Measurements from ENCODE around the gene IMMP2L.

GRCh38 chr7:111192614-111193413, 369.5 kb downstream of the IMMP2L start:
- TF ChIP-seq CTCF (IDR thresholded peaks at IDR 0.05) (no peak), EP300 (IDR thresholded peaks at IDR 0.05) (no peak), REST (IDR thresholded peaks at IDR 0.05) (no peak), JUN (IDR thresholded peaks at IDR 0.05) (no peak), CHD4 (IDR thresholded peaks at IDR 0.05; ENCODE audit: borderline replicate concordance) (no peak), RARB (CRISPR knock-in tag; IDR thresholded peaks at IDR 0.05) (no peak), POLR2A (IDR thresholded peaks at IDR 0.05; ENCODE audit: low read length) (no peak), RAD21 (conservative IDR thresholded peaks at IDR 0.05 in 1 of 2, IDR thresholded peaks at IDR 0.05 in 1 of 2) (no peak), HMGXB4 (CRISPR knock-in tag; IDR thresholded peaks at IDR 0.05; ENCODE audit: borderline replicate concordance) (no peak), EHF (CRISPR knock-in tag; IDR thresholded peaks at IDR 0.05) (no peak), E2F6 (IDR thresholded peaks at IDR 0.05; ENCODE audit: borderline replicate concordance, low read depth) (no peak)

All from A549 (cell line).